HG03439 (cell line): Measurements from ENCODE around the gene FRMD4A.

Experiments used
- ATAC-seq: cut with Tn5 transposase; IDR thresholded peaks from one replicate; pipeline ENCODE4 v1.9.1; 2021; ENCODE audit warnings: mild to moderate bottlenecking, moderate library complexity; ENCODE audit not compliant: unreplicated experiment

FRMD4A gene

GRCh38 chr10:14330388-14331061 lies at the start of gene FRMD4A:
Gene FRMD4A (minus strand): TSS chr10:14330924.
- ATAC-seq = no peak

GRCh38 chr10:14379556-14380280 lies 49.0 kb upstream of the FRMD4A start:
- ATAC-seq = no peak

GRCh38 chr10:14378387-14378960 lies 47.8 kb upstream of the FRMD4A start:
- ATAC-seq = no peak

- no peak for ATAC-seq
Observed at GRCh38 chr10:14377591-14378175, 47.0 kb upstream of the FRMD4A start.

- no peak for ATAC-seq
Observed at GRCh38 chr10:14374745-14375445, 44.2 kb upstream of the FRMD4A start.

- ATAC-seq = no peak
Observed at GRCh38 chr10:14372606-14373005, 41.9 kb upstream of the FRMD4A start.

- no peak for ATAC-seq
Observed at GRCh38 chr10:14371581-14371980, 40.9 kb upstream of the FRMD4A start.

- ATAC-seq = no peak
Observed at GRCh38 chr10:14370894-14371293, 40.2 kb upstream of the FRMD4A start.

GRCh38 chr10:14369906-14370305 lies 39.2 kb upstream of the FRMD4A start:
- no peak for ATAC-seq

- ATAC-seq = no peak
Observed at GRCh38 chr10:14366760-14367159, 36.0 kb upstream of the FRMD4A start.

- ATAC-seq = no peak
Observed at GRCh38 chr10:14365266-14365665, 34.5 kb upstream of the FRMD4A start.

GRCh38 chr10:14362104-14362503 lies 31.4 kb upstream of the FRMD4A start:
- no peak for ATAC-seq

GRCh38 chr10:14360961-14361360 lies 30.2 kb upstream of the FRMD4A start:
- ATAC-seq = no peak

- no peak for ATAC-seq
Observed at GRCh38 chr10:14360515-14360914, 29.8 kb upstream of the FRMD4A start.

GRCh38 chr10:14358886-14359573 lies 28.3 kb upstream of the FRMD4A start:
- ATAC-seq = no peak

- ATAC-seq = no peak
Observed at GRCh38 chr10:14356921-14357320, 26.2 kb upstream of the FRMD4A start.

GRCh38 chr10:14355750-14356149 lies 25.0 kb upstream of the FRMD4A start:
- no peak for ATAC-seq

- ATAC-seq = no peak
Observed at GRCh38 chr10:14353291-14353913, 22.7 kb upstream of the FRMD4A start.

- no peak for ATAC-seq
Observed at GRCh38 chr10:14350006-14350405, 19.3 kb upstream of the FRMD4A start.

GRCh38 chr10:14349081-14349480 lies 18.4 kb upstream of the FRMD4A start:
- no peak for ATAC-seq
